Activated CD4-positive, alpha-beta T cell treated with anti-CD3 and anti-CD28 coated beads, Interleukin-2, amount 50 U/mL, for 16 hours (primary cell): ENCODE results near the gene GRM4.
A peak's percentile ranks its signal among the peaks of the same experiment; 100 is the strongest.
"Not testable (repeated sequence)": the region's sequence is repeated elsewhere in the genome, so short reads cannot be mapped to it uniquely, and the experiment has no call there.

Experiments used
- DNase-seq: peaks from one replicate; pipeline ENCODE4 v3.0.0-alpha.2; 2020

Gene GRM4

DNA sequence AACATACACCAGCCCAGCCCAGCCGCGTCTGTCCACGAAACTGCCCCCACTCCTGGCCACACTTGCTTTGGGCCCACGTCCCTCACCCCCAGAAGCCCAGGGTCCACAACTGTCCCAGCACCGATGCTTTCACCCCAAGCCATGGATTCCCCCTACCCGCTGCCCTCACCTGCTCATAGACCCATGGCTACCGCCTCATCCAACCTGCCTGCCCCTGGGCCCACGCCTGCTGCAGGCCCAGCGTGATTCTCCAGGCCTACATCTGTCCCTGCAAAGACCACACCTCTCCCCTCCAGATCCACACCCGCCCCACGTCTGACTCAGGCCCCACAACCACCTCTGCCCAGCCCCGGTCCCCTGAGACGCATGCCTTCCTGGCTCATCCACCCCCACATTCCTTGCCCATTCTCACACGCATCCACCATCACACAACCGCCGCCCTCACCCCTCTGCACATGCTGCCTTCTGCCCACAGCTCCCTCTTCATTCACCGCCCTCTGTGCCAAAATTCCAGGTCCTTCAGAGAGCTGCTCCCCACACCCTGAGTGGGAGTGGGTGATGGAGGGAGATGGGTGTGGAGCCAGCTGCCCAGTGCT is 86.7 kb downstream of the GRM4 start:
- no peak for DNase-seq

DNA sequence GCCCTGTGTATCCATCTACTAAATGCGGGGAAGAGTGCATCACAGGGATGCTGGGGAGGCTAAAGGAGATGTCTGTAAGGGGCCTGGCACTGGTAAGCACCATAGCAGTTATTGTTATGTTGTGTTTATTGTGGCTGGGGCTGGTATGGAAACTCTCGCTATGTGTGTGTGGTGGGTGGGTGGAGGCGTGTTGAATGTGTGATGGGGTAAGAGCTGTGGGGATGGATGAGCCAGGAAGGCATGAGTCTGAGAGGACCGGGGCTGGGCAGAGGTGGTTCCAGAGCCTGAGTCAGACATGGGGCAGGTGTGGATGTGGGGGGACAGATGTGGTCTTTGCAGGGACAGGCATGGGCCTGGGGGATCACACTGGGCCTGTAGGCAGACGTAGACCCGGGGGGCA is 88.1 kb downstream of the GRM4 start:
- DNase-seq: no peak

DNA sequence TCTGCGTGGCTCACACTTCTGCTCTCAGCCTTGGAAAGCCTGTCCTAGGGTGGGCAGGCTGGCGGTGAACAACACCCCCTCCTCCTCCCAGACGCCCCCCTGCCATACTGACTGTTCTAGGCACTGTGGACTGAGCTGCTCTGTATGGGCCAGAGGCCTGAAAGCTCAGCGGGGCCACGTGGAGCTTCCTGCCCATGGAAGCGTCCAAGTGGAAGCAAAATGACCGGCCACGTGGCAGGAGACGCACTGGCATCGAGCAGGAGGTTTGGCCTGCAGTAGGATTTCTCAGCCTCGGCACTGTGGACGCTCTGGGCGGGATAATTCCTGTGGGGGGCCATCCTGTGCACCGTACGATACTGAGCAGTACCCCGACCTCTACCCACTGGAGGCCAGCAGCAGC is 88.7 kb downstream of the GRM4 start:
- no peak for DNase-seq

DNA sequence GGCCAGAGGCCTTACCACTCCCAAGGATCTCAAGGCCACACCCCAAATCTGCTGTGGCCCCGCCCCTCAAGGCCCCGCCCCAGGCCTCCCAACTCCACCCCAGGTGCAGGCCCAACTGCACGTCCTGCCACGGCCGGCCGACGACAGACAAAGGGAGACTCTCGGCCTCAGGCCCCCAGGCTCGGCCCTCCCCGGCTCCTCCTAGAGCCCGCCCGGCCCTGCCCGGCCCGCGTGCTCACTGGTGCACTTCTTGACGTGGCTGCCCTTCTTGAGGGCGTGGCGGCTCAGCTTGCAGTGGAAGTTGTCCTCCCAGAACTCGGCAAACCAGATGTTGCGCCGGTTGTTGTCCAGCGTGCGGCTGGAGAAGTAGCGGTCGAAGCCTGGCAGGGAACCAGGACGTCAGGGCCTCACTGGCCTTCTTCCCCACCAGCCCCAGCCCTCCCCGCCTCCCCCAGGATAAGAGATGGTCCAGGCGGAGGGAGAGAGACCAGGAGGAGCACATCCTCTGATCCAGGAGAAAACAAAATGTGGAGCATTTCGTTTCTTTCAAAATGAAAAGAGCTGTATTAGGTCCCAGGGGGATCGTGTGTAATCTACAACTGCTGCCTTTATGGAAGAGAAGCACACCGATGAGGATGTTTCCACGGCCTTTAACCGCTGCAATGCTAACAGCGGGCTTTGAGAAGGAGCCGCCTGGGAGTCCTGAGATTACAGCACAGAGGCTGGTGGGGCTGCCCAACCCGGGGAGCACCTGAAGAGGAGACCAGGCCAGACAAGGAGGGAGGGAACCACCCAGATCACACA is 89.4 kb downstream of the GRM4 start:
- no peak for DNase-seq

DNA sequence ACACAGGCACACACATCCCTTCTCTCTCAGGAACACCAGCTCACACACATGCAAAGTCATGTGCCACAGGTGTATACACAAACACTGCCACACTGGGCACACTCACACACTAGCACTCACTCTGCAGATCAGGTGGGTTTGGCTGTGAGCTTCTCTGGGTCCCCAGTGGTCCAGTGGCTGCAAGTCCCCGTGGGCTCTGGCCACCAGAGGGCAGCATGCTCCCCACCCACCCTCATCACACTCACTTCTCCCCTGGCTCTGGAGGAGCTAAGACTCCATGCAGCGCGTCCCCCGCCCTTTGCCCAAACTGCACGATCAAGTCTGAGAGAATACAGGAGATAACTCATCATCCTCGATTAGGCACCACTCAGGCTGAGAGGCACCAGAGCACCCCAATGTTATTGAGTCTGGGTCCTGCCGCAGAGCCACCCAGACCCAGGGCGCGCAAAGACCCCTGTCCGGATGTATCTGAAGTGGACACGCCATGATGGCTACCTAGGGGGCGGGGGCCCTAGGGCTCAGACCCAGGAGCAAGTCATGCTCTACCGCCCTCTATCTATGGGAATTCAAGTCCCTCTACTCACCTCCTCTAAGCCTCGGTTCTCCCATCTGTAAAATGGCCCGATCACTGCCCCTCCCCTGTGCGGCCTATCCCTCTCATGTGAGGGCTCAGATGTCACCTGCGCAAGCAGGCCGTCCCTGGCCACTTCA is 90.5 kb downstream of the GRM4 start:
- DNase-seq: peak; percentile 63

DNA sequence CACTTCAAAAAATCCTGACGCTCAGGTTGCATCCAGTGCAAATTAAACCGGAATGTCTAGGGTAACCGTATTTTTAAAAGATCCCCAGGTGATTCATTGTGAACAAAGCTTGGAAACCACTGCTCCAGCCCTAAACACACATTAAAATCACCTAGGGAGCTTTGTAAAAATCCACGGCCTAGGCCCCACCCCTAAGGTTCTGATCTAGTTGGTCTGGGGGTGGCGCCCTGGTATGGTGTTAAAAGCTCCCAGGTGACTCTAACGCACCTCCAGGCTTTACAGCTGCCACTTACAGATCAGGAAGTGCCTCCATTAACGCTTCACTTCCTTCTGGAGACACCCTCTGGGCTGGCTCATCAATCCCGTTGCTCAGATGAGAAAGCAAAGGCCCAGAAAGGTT is 92.2 kb downstream of the GRM4 start:
- no peak for DNase-seq

DNA sequence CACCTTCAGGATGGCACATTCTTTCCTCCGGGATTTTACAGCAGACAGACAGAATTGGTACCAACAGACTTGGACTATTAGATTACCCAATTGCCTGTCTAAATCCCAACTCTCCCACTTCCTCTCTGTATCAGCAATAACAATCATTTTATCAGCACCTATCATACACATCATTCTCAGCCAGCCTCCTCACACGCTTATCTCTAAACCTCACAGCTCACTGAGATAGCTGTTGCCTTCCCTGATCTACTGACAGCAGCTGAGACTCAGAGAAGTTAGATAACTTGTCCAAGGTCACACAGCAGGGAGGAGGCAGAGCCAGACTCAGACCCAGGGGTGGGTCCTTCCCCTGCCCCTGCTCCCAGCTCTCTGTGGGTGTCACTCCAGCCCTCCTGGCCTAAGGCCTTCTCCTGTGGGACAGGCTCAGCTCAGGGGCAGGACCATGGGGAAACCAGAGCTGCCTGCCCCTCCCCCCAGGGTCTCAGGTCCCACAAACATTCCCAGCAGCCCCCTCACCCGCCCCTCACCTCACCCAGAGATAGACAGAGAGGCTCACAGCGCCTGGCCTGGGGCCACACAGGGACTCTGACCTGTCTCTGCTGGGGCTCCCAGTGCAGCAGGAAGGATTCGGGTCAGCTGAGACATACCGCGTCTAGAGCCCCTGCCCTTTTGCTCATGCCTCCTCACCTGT is 92.8 kb downstream of the GRM4 start:
- no peak for DNase-seq

DNA sequence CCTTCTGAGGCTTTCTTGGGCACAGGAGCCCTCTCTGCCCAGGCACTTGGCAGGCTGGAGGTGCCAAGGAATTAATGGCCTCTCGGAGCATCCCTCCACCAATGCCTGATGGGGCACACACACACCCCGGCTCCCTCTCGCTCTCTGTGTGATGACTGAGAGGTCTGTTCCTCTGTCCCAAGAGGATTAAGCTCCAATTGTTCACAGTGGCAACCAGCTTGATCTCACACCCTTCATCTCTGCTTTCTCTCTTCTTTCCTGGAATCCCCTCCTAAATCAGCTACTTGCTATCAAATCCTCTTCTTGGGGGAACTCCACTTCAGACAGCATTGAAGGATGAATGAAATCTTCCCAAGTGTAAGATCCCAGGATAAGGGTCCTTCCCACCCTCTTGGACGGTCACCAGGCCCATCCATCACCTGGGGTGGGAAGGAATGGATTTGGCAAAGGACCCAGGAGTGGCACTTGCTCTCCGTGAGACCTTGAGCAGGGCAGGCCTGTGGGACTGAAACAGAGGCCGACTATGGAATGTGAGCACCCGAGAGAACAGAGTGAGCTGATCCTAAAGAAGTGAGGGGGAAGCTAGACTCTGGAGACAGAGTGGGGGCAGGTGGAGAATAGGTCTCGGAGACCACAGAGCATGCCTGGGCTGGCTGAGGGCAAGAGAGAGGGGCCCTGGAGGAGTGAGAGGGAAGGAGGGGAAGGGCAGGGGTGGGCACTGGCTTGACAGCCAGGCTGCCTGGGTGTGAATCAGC is 93.6 kb downstream of the GRM4 start:
- no peak for DNase-seq

DNA sequence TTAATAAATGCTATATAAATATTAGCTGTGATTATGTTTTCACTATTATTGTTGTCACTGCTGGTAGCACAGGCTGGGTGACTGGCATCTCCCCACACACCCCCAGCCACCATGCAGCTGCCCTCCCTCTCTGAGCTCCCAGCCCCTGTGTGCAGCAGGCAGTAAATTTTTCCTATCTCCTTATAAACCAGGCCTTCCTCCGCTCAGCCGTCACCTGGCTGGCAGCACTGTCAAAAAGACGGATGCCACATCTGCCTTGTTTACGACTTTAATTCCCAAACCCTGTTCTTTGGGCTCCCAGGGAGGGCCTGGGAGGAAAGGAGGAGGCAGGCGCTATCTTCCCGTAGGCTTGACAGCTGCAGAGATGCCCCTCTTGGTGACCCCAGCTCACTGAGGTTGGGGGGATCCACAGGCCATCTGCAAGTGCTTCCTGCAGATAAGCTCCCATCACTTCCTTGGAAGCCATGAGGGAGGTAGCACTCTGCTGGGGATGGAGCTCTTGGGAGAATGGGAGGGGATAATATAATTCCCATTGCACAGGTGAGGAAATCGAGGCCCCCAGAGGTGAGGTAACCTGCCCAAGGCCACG is 94.5 kb downstream of the GRM4 start:
- DNase-seq: no peak

DNA sequence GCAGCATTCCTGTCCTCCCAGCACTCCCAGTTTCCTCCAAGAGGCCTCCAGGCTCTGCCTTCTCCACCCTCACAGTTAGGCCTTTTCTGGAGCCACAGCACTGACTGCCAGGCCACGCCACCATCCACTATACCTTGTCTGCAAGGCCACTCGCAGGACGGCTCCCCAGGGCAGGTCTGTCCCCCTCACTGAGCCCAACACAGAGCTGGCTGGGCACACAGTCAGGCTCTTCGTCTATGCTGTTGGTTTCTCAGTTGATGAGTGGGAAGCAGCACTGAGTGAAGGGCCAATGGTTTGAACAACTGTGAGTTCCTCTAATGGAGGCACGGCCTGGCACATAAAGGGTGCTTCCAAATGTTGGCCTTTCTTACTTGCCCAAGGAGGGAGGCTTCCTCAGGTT is 95.2 kb downstream of the GRM4 start:
- DNase-seq: no peak

DNA sequence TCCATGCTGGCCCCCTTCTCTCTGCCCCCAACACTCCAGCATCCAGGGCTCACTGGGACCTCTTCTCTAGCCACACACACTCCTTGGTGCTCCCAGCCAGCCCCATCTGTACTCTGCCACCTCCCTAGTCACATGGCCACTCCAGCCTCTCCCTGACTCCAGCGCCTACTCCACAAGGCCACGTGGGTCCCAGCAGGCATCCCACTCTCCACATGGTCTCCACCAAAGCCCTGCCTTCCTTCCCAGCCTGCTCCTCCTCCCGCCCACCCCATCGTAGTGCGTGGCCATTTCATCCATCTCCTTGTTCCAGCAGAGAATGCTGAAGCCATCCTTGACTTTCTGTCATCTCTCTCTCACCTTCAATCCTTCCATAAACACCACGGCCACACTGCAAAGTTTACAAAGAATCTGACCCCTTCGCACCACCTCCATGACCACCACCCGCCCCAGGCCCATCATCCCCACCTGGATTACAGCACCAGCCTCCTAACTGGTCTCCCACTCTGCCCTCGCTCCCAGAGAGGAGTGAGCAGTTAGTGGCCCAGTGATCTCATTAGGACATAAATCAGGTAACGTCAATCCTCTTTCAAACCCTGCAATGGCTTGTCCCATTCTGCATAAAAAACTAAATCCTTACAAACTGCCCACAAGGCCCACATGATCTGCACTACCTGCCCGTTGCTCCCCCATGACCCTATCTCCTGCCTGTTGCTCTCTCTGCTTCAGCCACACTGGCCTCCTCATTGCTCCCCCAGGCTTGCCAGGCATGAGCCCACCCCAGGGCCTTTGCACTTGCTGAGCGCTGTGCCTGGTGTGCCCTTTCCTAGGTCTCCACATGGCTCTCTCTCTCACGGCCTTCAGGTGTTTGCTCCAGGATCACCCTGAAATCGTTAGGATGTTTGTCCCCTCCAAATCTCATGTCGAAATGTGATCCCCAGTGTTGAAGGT is 96.2 kb downstream of the GRM4 start:
- DNase-seq: no peak

DNA sequence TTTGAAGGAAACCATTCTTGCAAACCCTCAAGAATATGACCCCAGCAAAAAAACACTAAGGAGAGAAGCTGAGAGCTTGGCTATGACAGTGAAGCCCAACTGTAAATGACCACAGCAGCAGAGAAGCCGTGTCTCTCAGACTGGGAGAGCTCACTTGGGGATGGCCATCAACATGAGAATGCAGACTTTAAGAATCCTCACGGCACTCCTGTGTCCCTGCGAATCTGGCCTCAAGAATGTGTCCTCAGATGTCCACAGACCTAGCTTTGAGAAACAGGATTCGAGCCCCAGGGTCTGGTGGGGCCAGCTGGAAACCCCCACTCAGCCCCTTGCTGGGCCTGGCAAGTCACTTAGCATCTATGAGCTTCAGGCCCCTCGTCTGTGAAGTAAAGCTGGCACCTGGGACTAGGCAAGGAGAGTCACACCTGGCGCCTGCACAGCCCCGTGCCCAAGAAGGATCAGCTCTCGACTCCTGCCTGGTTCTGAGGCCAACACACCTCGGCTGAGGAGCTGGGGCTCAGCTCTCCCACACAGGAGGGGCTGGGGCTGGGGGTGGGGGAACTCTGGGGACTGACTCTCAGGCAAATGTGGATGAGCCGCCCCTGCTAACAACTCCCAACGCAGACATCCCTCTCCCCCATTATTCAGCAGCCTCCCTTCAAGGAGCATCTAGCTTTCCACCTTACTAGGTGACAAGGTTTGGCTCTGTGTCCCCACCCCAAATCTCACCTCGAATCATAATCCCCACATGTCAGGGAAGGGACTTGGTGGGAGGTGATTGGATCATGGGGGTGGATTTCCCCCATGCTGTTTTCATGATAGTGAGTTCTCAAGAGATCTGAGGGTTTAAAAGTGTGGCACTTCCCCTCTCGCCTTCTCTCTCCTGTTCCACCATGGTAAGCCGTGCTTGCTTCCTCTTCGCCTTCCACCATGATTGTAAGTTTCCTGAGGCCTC is 97.7 kb downstream of the GRM4 start:
- no peak for DNase-seq

DNA sequence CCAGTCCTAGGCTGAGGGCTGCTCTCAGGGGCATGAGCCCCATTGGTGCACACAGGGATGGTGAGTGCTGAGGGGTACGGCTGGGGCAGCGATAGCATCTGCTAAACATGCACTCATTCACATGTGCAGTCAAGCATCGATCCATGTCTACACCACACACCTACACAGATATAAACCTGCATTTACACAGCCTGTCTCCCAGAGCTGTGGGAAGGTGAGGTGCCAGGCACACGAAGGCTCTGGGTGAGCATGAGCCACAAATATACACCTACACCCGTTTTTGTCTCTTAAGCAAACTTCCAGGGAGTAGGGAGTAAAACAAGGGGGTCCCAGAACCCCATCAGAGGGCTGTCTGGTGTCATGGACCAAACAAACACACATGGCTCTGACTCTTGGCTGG is 99.3 kb downstream of the GRM4 start:
- no peak for DNase-seq

DNA sequence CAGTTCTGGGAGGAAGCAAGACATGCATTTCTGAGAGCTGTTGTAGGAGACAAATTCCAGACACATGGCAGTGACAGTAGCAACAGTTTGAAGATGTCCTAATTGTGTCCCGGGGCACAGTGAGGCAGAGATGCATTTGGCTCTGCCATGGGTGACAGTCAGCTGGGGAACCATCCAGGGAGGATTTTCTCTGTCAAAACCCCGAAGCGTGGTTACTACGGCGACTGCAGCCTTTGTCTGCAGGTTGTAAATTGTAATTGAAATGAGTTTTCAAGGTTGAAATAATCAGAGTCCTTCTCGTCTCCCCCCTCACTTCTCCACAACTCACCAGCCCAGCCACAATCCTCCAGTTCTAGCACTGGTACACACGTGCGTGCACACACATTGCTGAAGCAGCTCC is 100.1 kb downstream of the GRM4 start:
- DNase-seq: no peak

DNA sequence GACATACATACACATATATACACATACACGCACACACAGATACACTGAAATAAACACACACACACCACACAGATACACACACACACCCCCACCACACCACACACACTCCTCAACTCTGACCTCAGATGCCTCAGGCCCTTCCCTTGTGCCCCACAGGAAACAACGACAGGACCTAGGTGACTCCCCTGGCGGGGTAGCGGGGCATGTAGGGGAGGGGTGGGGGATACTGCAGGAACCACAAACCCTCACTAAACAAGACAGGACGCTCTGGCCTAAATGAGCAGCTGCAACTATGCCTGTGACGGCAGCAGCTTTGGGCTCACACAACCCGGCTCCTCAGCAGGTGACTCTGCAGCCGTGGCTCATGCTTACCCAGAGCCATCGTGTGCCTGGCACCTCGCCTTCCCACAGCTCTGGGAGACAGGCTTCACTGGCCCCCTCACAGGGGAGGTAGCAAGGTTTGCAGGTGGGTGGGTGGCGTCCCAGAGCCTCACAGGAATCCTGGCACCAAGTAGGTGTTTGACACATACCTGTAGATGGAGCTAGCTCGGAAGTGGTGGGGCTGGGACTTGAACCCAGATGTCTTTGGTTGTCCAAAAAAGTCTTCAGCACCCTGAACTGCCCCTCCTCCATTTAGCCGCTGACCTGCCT is 100.8 kb downstream of the GRM4 start:
- DNase-seq: no peak

DNA sequence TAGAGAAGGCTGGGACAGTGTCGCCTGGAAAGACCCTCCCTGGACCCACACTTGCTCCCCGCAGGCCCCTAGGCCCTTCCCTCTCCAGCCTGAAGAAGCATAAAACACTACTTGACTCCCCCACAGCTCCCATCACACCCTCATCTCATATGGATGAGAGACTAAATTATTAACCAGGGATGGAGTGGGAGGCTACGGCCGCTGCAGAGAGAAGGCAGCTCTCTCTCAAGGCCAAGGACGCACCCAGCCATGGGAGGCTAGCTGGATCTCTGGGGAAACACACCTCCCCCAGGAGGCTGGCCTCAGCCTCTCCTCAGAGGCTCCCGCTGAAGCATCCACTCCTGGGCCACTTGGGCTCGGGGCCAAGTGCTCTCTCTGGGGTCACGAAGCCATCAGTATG is 102.5 kb downstream of the GRM4 start:
- no peak for DNase-seq

DNA sequence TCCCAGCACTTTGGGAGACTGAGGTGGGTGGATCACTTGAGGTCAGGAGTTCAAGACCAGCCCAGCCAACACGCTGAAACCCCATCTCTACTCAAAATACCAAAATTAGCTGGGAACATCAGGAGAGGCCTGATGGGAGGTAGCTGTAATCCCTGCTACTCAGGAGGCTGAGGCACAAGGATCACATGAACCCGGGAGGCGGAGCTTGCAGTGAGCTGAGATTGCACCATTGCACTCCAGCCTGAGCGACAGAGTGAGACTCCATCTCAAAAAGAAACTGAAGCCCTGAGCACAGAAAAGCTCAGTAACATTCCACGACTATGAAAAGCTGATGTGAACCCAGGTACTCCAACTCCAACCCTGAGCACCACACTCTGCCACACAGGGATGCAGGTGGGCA is 103.9 kb downstream of the GRM4 start:
- DNase-seq: not testable (repeated sequence)

DNA sequence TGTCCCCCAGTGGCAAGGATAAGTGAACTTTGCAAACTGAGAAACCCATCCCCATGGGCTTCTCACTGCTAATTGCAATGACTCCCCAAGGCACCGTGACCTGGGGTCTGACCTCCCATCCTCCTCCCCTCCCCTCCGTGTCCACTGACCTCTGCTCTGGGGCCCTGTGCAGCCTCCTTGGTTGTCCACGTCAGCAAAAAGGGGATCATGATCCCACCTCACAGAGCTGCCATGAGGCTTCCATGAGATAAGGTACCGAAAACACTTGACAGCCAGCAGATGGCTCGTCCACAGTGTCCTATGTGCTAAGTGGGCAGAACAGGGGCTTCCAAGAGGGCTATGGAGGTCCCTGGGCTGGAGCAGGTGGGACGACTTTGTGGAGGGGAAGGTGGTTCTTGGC is 104.5 kb downstream of the GRM4 start:
- no peak for DNase-seq

DNA sequence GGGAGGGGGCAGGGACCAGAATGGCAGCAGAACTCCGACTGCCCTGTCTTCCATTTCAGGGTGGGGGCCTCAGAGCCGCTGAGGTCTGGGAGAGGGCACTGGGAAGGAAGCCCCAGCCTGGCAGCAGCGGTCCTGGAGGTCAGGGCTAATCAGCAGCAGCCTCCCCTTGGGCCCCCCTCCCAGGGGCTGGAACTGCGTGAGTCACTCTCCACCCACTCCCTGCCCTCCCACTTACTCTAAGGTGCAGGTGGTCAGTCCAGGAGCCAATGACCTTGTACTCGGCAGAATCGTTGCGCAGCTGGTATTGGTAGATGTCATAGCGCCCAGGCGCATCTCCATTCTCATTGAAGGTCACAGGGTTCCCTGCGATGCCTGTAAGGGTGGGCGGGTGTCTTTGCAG is 105.9 kb downstream of the GRM4 start:
- no peak for DNase-seq

DNA sequence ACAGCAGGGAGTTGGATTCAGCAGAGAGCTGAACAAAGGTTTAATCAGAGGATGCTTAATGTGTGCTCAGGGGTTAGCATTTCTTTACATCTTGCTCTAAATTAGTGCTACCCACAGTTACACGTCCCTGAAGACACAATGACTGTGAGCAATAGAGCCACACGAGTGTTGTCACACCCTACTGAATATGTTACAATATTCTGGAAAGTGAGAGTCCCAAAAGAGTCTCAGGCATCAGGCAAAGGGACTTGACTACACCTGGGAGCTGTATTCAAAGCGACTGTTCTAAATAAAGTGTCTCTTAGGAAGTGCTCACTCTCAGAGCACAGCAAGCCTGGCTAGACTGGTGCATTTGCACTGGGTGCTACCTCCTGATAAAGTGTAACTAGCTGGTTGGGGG is 108.7 kb downstream of the GRM4 start:
- no peak for DNase-seq
